Measurements from ENCODE around the gene C1QTNF6.
A peak's percentile ranks its signal among the peaks of the same experiment; 100 is the strongest.
"Not testable (repeated sequence)": the region's sequence is repeated elsewhere in the genome, so short reads cannot be mapped to it uniquely, and the experiment has no call there.

Gene C1QTNF6

DNA sequence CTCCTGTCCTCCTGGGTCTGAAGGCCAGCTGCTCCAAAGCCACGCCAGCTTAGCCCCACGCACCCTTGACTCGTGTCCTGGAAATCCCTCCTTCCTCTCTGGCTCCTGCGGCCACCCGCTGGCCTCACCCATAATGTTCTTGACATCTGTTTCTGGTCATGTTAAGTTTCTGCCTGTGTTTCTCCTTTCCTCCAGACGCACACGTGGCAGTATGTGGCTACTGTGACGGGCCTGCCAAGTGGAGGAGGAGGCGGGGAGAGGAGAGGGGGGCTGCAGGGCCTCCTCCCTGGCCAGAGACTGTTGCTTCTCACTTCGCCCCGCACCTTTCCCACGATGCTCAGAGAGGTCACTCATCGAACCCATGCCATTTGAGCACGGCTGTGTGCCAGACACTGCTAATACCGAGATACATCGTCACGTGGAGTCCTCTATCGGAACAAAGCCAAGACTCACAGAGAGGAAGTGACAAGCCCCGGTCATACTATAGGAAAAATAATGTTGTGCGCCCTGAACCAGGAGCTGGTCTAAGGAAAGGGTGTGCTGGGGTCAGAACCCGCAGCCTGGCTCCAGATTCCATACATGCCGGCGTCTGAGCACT, 11.5 kb downstream of the C1QTNF6 start:
- peak; percentile 92 for DNase-seq

DNA sequence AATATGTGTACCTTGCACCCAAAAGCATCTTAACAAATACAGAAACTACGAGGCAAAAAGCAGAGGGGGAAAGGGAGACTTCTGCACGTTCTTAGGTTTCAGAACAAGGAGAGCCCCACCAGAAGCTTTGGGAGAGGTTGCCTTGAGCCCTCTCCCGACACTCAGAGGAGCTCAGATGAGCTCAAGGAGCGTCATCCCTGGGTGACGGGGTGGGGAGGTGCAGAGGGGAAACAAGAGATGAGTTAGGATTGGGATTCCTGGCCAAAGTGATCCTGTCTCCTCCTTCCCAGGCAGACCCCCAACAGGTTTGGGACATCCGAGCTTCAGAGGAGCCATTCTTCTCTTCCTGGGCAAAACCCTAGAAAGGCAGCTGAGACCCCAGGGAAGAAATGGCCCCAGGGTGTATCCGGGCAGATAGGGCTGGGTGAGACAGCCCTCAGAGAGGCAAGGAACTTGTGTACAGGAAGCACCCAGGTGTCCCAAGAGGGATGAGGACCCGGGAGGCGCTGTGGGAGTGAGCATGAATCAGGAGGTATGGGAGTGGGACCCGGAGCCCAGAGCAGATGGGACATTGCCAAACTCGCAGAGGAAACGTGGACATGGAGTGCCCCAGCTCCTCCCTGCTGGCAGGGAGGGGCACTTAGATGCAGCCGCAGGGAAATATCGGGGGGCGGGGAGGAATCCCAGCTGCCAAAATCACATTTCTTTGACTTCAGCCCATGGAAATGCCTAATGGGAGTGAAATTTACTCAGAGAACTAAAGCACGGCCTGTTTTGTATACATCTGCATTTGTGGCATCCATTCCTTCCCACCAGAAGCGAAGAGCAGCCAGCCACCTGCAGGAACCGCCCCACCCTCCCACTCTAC, 12.4 kb downstream of the C1QTNF6 start:
- DNase-seq = no peak

DNA sequence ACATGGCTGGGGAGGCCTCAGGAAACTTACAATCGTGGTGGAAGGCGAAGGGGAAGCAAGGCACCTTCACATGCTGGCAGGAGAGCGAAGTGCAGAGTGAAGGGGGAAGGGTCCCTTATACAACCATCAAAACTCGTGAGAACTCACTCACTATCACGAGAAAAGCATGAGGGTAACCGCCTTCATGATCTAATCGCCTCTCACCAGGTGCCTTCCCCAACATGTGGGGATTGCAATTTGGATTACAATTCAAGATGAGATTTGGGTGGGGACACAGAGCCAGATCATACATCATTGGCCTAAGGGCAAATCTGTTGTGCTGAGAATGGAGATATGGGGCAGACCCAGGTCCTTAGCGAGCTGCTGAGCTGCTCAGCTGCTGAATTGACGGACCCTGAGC, 13.1 kb downstream of the C1QTNF6 start:
- no peak for DNase-seq

DNA sequence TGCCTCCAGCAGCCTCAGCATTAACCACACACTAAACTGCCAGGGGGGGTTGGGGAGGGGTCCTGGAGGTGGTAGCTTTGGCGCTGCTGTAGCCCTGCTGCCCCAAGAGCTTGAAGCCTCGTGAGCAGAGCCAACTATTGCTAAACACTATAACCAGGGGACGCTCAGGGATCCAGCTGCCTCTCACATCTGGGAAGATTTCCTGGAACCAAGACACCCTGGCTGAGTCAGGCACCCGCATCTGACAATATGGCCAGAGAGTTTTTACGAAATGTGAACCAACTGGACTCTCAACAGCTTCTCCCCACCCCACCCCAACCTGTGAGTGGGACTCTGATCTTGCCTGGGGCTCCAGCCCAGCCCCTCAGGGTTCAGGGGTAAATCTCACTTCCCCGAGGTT, 14.3 kb downstream of the C1QTNF6 start:
- DNase-seq = peak; percentile 47

DNA sequence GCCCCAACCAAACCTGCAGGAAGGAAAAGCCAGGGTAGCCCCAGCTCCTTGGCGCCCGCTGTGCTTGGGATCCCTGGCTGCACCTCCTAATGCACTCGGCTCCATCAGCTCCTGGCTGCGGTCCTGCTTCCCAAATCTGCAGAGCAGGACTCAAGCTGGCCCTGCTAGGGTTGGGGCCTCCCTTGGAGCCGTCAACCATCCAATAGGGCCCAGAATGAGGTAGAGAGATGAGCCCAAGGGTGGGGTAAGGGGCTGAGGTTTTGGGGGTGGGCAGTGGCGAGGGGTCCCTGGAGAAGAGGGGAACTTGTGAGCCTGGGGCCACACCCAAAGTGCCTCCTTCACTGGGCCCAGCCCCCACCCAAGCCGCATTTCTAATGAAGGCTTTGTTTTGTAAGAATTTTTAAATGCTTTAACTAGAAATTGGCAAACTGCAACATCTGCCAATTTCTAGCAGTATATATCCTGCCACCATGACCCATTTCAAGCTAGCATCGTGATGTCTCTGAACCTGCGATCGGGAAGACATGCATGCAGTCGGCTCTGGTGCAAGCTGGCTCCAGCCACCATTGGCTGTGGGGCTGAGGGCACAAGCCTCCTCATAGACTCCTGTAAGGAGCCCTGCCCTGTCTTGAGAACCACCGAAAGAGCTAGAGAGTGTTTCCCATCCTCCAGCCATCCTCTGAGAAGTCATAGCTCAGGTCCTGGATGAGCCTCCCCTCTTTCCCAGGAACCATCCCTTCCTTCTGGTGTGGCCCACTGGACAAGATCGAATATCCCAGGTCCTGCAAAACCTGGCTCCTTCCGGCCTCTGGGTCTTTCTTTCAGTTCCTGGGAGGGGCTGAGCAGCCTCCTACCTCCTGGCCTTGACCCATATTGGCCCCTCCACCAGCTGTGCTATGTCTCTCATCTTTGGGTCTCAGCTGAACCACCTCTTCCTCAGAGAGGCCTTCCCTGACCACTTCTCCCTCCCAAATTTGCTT, 15.5 kb downstream of the C1QTNF6 start:
- DNase-seq = no peak

GRCh38 chr22:37171662-37172061, 16.4 kb downstream of the C1QTNF6 start:
- no peak for DNase-seq

GRCh38 chr22:37170689-37171405, 17.2 kb downstream of the C1QTNF6 start:
- DNase-seq = not testable (repeated sequence)

DNA sequence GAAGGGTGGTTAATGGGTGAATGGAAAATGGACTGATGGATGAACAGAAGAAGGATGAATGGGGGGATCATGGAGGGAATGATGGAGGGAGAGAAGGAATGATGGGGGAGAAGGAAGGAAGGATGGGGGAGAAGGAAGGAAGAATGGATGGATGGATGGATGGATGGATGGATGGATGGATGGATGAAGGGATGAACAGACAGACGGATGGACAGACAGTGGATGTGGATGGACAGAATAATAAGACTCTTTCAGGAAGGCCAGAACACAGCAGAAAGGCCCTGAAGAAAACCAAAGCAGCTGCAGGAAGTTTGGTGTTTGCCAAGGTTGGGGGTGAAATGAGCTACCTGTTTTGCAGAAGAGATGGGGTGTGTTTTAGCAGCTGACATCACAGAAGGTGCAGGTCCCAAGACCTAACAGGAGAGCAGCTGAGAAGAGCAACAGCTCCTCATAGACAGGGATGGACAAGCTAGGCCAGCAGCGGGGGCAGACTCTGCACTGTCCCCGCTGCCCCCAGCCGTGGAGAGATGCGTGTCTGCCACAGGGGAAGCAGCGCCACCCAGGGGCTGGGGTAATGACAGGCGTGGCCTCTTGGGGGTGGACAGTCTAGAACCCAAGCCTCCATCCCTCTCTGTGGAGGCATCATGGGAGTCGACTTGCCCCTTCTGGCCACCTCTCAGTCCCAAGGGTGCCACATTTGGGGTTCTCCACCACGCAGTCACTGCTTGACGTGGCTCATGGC, 17.9 kb downstream of the C1QTNF6 start:
- DNase-seq = no peak

DNA sequence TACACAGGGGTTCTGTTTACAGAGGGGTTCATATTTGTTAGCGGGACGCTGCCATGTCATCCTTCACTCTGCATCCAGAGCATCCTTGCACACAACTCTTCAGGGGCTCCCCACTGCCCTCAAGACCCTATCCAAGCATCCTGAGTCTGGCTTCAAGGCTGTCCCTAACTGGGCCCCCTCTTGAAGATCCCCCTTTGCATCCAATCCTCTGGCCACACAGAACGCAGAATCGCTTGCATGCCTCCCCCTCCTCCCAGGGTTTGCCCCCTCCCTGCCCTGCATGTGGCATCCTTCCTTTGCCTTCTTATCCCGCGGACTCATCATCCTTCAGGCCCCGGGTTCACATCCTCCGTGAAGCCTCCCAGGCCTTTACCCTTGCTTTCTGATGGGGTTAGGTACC, 18.6 kb downstream of the C1QTNF6 start:
- DNase-seq = no peak

DNA sequence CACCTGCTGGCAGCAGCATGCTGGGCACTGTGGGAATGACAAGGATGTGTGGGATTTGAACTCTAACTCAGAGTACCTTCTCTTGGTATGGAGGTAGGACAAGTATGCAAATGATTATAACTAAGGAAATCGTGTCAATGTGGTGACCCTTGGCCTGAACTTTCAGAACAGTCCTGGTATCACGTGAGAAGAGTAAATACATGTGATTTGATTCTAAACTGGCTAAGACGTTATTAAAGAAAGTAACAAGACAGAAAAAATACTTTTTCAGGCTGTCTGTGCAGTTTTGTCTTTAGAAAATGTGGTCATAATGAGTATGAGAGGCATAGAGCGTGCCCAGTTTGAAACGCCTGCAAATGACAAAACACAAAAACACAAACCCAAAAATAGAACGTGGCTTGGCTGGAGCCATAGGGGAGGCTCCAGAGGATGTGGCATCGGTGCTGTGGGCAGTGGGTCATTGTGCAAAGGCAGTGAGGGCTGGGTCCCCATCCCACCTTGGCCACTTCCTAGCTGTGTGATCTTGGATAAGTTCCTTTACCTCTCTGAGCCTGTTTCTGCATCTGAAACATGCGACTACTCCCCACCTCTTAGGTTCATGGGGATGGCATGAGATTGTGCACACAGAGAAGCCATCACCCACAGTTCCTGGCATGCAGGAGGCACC, 19.9 kb downstream of the C1QTNF6 start:
- DNase-seq = no peak

DNA sequence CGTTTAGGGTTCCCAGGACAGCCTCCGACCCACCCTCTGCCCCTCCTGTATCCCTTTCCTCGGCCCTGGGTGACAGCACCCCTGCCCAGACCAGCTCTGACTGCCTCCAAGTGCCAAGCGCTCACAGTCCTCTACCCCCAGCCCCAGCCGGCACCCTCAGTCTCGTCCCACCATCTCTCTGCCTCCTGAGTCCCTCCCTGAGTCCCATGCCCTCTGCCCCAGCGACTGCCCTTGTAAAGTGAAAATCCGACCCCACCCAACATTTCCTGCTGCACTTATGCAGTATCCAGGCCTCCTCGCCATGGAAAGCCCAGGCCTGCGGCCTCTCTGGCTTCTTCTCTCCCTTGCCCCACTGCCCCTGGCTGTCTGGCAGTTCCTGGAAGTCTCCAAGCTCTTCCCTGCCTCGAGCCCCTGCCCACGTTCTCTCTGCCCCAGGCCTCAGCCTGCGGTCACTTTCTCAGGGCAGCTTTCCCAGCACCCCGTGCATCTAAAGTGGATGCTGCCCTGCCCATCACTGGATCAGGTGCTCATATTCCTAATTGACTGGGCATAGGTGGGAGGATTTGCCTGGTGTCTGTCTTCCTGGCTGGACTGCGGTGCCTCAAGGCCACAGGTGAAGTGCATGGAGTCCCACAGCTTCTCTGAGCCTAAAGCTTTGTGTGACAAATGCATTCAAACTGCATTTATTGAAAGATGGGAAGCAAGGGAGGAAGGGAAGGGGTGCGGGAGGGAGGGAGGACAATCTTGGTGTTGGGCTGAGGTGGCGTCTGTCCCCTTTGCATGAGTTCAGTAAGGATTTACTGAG, 20.7 kb downstream of the C1QTNF6 start:
- DNase-seq = no peak

DNA sequence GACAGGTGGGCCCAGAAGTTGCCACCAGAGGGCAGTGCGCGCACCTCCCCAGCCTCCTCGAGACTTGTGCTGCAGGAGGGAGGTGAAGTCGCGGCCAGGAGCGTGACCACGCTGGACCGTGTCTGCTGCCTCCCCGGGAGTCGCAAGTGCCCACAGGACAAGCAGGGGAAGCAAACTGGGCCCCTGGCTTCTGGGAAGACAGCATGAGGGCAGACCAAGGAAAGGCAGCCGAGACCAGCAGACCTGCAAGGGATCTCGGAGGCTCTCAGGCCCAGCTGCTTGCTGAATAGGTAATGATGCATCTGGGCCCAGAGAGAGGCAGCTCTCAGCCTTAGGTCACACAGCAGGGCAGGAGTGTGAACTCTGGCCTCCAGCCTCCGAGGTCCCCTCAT, 21.4 kb downstream of the C1QTNF6 start:
- DNase-seq = peak; percentile 65

DNA sequence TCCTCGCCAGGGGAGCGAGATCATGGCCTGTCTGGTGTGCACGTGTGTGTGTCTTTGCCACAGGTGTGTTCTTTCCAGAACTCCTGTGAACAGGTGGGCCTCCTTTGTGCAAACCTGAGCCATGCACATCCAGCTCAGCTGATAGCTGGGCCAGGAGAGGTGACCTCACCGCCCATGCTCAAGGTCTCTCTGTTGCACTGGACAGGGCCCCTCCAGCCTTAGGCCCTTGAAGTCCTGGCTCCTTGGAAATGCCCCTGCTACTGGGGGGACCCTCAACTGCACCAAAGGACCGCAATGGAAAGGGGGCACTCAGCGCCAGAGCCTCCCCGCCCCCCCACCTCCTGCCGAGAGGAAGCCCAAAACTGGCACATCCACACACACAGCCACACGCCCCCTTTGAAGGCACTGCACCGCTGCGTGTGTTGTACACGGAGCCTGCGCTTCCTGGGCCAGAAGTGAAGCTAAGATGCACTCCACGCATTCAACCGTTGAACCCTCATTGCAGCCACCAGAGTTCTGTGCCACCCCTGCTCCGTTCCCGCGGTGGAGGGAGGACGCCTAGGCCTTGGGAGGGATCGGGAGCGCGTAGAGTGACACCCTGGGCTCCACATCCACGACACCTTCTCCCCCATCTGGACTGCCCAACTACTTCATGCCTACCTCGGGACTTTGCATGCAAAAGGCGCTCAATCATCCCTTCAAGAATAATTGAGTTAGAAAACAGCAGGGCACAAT, 21.9 kb downstream of the C1QTNF6 start:
- DNase-seq = no peak

GRCh38 chr22:37165066-37165465, 23.0 kb downstream of the C1QTNF6 start:
- no peak for DNase-seq

- no peak for DNase-seq
Observed at GRCh38 chr22:37164505-37164887, 23.6 kb downstream of the C1QTNF6 start.

DNA sequence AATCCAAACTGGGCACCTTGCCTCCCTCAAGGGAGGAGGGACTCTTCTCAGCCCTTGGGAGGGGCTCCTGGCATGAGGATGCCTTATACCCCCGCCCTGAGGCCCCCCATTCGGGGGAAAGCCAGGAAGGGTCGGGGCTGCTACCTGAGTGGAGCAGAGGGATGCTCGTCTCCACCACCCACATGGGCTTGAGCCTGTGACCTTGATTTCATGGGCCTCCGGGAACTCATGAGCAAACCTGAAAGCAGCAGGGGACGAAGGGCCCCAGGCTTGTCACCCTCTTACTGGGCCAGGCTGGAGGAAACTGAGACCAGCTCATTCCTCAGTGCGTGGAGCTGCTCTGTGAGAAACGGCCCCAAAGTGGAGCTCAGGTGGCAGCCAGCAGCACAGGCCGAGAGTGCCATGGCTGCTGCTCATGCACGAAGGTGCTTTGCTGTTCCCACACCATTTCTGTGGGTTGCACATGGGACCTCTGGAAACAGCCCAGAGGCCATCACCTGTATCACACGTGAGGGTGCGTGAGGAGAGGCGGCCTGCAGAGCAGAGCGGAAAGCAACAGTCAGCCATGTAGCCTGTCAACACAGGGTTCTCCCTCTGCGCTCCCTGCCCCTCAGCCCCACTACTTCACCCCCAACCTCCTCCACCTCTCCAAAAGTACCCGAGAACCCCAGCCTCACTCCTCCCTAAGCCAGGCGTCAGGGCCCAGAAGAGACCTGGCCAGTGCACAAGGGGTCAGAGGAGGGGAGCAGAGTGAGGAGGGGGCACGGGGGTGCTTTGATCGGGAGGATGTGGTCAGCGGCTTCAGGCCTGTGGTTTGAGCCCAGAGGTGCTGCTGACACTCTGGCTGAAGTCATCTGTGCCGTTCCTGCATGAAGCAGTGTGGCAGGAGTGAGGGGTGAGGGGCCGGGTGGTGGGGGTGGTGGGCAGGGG, 24.2 kb downstream of the C1QTNF6 start:
- no peak for DNase-seq

DNA sequence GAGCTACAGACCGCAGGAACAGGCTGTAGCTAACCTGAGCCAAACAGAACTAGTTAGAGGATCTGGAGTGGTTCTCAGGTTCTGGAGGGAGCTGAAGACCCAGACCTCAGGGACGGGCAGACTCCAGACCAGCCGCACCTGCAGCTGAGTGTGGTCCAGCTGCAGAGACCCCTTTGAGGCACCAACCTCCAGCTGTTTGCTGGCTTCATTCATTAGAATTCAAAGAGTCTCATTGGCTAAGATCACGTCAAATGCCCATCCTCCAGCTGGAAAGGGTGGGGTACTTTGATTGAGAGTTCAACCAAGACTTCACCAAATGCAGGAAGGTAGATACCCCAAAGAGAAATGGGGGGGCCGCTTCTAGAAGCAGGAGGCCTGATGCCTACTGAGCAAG, 25.0 kb downstream of the C1QTNF6 start:
- no peak for DNase-seq

Data from fibroblast of skin of abdomen (primary cell).